ENCODE measurements around the gene VIT.

DNA sequence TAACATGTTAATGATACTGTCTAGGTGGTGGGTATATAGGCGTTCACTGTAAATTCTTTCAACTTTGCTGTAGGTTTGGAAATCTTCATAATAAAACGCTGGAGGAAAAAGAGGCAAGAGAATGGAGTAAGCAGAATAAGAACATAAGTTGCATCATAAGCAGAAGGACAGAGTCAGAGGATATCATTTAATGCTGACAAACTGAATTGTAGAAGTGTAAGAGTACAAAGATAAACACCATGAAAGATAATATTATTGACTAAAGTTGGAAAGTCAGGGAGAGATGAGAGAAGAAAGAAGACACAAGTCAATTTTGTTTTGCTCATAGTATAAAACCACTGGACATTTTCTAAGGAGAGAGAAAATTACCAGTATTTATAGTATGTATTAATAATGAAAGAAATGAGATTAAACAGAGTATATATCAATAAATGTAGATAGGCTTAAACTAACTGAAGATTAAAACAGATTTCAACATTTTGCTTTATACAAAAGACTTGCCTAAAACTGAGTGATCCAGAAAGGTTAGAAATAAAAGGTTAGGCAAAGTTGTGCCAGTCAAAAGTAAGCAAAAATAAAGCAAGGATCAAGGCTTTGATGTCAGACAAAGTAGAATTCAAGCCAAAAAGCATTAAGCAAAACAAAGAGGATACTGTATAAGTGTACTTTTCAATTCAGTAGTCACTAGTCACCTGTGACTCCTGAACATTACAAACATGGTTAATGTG is 42.4 kb upstream of the VIT start:
- no peak for TF ChIP-seq EZH2 (optimal IDR thresholded peaks at IDR 0.05; ENCODE audit: low read depth, low read length)
- TF ChIP-seq CTCF (IDR thresholded peaks at IDR 0.05; ENCODE audit: low read length): no peak
